HEK293T (cell line): ENCODE measurements around the gene STEAP4.

Experiments used
- ARNT ChIP-seq: fragments of 450-650 bp; IDR thresholded peaks from 2 replicates; pipeline ENCODE4 v1.6.1; 2017; ENCODE audit warnings: mild to moderate bottlenecking
- L3MBTL2 ChIP-seq: fragments of 450-650 bp; conservative IDR thresholded peaks from 2 replicates; pipeline ENCODE4 v1.6.1; 2016; ENCODE audit warnings: mild to moderate bottlenecking
- NFRKB ChIP-seq: fragments of 450-650 bp; IDR thresholded peaks from 2 replicates; pipeline ENCODE4 v1.6.1; 2016; ENCODE audit warnings: mild to moderate bottlenecking, moderate library complexity
- PKNOX1 ChIP-seq: fragments of 450-650 bp; IDR thresholded peaks from 2 replicates; pipeline ENCODE4 v1.6.1; 2016
- SP1 ChIP-seq: fragments of 450-650 bp; IDR thresholded peaks from 2 replicates; pipeline ENCODE4 v1.6.1; 2017
- TARDBP ChIP-seq: fragments of 450-650 bp; IDR thresholded peaks from 2 replicates; pipeline ENCODE4 v1.6.1; 2016

GRCh38 chr7:88269586-88269985 lies 37.1 kb downstream of the STEAP4 start:
- no peak for TF ChIP-seq L3MBTL2
- TF ChIP-seq TARDBP = no peak
- no peak for TF ChIP-seq ARNT
- no peak for TF ChIP-seq NFRKB
- TF ChIP-seq SP1 = no peak
- TF ChIP-seq PKNOX1 = no peak
